HG03175 (cell line): ENCODE results near the gene CPLX3.

Experiments
- ATAC-seq: cut with Tn5 transposase; IDR thresholded peaks from one replicate; pipeline ENCODE4 v1.9.1; 2021; ENCODE audit warnings: mild to moderate bottlenecking, moderate library complexity; ENCODE audit not compliant: unreplicated experiment

CPLX3 gene

DNA sequence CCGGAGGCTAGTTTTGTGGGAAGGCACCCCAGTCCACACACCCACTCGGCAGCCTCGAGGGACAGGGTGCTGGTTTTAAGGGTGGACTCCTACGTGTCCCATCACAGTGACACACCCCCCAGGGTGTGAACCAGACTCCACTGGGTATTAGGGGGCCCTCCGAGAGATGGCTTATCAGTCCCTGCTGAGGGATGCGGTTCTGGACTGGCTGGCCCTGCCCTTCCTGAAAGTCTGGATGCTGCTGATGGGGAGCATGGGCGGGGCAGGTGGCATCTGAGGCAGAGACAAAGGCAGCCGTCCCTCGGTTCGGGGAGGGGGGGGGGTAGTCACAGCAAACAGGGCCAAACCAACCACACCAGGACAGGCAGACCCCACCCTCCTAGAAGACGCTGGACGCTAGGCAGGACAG is 17.5 kb downstream of the CPLX3 start:
- ATAC-seq = no peak

DNA sequence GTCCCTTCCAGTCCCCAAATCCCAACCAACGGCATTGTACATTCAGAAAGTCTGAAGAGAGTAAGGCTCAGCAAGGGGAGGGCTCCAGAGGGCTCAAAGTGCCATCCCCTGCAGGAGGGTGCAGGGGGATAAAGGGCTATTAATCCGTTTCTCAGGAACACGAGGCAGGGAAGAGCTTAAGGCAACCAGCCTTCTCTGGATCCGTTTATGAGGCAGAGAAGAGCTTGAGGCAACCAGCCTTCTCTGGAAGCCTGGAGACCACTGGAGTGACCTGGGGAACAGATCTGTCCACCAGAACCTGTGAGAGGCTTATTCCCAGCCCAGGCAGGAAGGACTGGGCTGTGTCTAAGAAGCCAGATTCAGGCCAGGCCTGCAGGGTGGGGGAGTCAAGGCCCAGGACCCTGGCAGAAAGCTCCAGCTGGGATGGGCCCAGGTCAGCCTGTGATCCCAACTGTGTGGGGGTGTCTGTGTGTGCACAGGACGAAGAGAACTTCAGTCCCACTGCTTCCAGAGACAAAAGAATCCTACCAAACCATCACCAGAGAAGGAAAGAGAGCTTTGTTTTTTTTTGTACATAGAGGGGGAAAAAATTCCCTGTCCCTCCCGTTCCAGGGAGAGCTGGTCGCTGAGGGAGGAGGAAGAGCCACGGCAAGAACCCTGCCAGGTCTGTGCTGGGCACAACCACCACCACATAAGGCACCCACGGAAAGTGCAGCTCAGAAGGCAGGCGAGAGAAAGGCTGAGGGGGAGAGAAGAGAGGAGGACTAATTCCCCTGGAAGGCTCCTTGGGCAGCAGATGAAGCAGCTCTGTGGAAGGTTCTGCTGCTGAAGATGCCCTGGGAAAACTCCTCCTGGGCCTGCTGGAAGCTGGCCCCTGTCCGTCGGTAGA is 18.1 kb downstream of the CPLX3 start:
- no peak for ATAC-seq

DNA sequence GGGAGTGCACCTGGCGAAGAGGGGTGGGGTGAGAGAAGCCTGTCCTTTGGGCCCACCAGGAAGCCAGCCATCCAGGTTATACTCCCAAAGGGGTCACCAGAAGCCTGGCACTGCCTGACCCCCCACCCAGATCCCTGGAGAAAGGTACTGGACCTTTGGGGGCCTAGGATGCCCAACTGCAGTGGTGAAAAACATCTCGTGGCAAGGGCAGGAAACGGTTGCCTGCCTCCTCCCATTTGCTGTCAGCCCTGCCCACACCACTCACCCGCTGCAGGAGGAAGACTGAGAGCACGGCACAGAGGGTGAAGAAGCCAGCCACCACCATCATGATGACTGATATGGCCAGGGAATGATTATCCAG is 18.8 kb downstream of the CPLX3 start:
- no peak for ATAC-seq

DNA sequence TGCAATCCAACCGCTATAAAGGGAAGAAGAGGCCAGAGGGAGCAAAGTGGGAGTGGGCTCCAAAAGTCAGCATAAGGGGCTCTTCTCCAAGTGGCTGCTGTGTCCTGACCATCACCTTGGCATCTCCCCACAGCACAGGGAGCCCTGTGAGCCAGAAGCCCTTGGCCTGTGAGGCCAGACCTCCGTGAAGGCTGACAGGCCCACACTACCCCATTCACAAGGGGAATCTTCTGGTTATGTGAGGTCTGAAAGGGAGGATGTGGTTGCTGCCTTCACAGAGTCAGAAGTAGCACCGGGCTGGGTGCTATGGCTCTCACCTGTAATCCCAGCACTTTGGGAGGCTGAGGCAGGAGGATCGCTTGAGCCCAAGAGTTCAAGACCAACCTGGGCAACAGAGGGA is 19.2 kb downstream of the CPLX3 start:
- no peak for ATAC-seq

DNA sequence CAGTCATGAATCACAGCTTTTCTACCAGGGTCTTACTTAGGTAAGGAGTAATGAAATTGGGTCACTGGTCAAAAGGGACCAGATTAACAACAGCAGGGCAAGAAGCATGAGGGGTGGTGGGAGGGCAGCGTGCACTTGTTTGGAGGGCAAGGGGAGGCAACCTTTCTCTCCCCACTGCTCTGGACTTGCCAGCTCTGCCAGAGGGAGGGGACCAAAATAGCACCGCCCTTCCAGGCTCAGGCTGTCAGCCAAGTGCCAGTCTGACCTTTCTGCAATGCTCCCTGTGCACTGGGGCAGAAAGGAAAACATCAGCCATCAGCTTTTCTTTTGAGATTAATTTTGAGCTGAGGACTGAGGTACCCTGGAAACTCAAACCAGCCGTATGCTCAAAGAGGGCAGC is 21.0 kb downstream of the CPLX3 start:
- ATAC-seq = no peak

DNA sequence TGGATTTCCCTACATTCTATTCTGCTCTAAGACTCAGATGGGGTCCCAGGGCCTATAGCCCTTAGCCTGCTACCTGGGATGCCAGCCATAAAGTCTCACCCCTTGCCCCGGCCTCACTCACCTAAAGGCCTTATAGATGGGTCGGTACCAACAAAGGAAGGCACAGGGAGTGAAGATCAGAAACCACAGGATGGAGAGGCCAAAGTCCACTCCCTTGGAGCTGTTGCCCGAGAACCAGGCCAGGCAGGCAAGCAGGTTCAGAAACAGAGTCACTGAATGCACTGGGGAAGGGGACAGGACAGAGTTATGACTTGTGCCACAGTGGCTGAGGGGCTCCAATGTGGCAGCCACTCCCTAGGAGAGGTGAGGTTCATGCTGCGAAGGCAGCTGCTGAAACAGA is 24.0 kb downstream of the CPLX3 start:
- no peak for ATAC-seq

DNA sequence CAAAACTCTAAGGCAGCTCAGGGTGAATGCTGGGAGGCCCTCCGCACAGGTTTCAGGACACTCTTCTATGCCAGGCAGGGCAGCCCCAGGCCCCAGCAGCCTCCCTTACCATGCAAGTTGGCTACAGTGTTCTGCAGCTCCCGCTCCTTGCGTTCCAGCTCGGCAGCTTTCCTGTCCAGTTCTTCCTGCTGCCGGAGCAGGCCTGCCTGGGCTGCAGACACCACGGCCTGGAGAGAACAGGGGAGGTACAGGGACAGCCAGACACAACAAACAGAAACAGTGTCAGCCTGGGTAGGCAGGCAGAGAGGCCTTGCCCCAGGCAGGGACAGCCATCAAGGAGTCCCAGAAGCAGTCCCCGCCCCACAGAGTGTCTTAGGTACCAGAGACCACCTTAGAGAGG is 25.5 kb downstream of the CPLX3 start:
- ATAC-seq = no peak

DNA sequence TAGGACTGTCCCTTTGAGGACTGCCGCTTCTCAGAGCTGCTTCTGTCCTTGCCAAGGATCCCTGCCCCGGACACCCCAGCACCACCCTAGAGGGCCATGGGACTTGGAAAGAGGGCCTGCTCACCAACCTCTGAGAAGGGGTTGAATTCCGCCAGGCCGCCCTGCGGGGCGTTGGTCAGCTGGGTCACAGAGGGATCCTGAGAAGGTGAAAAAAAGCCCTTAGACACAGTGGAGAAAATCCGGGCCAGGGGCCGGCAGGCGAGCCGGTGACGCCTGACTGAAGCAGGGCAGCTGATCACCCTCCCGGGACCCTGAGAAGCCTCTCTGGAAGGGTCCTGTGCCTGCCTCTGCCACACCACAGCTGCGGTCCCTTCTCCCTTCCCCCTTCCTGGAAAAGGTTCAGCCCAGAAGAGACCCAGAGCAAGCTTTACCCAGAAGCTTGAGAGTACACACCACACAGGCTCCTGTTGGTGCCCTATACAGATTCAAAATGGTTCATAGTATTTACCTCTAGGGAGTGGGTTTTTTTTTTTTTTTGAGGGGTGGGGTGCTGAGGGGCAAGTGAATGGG is 28.1 kb downstream of the CPLX3 start:
- no peak for ATAC-seq

DNA sequence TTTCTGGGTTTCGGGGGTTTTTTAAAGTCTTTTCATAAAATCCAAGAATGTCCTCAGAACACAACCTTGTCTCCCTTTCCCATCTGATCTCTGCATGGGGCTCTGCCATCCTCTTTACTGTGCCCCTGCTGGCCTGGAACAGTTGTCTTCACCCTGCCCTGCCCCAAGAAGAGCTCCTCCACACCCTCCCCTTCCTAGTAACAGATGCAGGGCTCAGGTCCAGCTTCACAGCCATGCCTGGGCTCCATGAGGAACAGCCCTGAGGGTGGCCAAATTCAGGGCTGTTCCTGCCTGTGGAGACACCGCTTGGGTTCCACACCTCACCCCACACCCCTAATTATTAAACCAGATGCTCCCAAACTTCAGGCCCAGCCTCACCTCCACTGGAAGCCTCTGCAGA is 29.4 kb downstream of the CPLX3 start:
- no peak for ATAC-seq

DNA sequence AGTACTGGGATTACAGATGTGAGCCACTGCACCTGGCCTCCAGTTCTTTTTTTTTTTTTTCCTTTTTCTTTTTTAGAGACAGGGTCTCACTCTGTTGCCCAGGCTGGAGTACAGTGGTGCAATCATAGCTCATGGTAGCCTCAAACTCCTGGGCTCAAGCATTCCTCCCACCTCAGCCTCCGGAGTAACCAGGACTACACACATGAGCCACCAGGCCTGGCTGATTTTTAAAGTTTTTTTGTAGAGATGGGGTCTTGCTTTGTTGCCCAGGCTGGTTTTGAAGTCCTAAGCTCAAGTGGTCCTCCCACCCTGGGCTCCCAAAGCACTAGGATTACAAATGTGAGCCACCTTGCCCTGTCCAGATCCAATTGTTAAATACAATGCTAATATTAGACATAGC is 30.1 kb downstream of the CPLX3 start:
- ATAC-seq = no peak

DNA sequence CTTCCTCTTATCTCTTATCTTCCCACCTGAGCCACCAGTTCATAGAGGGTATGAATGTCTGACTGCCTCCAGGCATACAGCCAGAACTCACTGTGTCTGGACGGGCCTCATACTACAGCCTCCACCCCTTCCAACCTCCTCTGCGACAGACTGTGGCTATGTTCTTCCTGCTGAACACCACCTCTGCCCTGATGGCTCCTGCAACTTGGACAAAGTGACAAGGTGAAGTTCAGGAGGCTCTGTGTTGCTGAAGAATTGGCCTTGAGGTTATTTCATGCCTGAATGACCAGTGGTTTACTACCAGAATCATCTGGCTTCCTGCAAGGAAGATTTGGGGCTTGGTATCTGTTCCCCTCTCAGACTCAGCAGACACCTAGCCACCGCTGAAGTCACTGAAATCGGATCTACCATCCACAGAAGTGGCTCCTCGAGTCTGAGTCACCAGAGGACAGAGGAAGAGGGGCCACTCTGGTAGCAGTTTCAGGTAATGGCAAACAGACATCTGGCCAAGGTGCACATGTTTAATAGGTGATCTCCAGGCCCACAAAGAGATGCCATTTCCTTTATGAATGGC is 30.7 kb downstream of the CPLX3 start:
- ATAC-seq = peak; percentile 82

DNA sequence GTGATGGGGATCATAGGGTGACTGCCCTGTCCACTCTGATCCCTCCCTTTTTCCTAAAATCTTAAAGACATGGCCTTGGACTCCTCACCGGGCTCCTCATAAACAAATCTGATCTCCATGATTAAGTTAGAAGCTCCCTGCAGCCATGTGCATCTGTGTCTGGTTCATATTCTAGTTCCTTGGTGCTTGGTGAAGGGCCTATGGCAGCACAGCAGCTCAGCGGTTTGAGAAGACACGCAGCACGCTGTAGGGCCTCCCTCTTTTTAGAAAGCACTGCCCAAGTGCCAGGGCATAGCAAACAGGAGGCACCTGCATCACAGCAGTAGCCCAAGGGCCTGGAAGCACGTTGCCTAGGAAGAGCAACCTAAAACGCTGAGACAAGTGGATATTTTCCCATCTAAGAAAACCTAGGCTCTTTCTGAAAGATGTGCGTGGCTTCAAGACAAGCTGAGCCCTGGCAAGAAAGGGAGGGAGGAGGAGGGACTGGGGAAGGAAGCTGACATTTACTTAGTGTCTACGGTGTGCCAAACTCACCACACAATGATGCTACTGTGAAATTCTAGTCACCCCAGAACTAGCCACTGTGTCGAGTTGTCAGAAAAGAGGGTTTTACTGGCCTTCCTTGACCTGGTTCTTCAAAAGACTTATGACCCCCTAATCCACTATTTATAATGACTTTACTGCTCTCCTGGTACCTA is 31.4 kb downstream of the CPLX3 start:
- peak; percentile 33 for ATAC-seq

DNA sequence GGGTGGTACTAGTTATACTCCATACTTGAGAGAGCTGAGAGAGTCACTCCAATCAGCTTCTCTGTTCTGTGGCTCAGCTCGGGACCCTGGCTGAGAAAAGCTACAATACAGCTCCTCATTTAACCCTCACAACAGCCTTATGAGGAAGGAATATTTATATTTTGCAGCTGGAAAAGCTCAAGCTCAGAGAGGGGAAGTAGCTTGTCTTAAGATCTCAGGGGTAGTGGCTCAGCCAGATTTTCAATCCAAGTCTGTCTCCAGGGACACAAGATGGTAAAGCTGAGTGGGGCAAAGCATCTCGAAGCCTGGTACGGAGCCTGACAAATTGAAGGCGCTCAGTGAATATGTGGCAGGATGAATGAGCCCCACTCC is 31.9 kb downstream of the CPLX3 start:
- no peak for ATAC-seq

DNA sequence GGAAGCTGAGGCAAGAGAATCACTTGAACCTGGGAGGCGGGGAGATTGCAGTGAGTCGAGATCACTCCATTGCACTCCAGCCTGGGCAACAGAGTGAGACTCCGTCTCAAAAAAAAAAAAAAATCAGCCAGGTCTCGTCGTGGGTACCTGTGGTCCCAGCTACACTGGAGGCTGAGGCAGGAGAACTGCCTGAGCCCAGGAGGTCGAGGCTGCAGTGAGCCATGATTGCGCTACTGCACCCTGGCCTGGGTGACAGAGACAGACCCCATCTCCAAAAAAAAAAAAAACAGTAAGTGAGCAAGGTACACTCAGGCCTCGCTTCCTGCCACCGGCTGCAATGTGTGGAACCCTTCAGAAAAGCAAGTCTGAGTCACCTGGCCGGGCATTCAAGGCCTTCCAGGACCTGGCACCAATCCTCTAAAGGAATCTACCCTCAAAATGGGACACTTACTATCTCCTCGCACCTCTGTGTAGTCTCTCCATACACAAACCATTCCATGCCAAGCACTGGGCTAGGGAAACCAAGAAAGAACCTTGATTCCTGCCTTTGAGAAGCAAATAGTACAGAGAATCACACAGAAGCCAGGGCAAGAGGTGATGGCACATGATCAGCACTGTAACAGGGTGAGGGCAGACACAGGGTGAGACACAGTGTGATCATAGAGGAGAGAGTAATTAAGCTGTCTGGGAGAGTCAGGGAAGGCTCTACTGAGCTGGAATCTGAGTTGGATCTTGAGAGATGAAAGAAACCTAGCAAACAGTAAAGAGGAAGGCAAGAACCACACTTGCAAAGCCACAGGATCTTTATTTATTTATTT is 37.0 kb downstream of the CPLX3 start:
- ATAC-seq = no peak

DNA sequence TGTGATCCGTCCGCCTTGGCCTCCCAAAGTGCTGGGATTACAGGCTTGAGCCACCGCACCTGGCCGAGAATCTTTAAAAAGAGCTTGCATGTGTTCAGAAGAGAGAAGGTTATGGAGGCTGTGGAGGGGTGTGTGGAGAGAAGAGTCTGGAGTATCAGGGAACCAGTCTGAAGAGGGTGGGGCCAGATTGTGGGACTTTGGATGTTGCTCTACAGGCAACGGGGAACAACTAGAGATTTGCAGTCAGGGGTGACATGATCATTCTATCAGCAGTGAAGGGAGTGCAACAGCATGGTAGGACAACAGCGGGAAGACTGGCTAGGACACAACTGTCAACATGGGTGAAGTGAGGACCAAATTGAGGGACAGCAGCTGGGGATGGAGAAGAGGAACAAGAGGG is 37.9 kb downstream of the CPLX3 start:
- ATAC-seq = no peak

DNA sequence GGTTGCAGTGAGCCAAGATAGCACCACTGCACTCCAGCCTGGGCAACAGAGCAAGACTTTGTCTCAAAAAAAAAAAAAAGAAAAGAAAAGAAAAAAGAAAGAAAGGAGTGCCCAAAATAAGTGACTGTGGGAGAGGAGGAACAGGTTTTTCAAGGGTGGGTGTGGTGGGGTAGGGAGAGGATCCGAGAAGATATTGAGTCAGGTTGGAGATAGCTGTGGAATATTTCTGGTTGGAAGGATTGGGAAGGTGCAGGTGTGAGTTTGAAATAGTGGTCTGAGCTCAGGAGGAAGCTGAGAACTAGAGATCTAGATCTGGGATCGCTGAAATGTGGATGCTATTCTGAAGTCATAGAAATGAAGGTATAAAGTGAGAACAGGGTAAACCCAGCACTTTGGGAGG is 38.9 kb downstream of the CPLX3 start:
- ATAC-seq = no peak

DNA sequence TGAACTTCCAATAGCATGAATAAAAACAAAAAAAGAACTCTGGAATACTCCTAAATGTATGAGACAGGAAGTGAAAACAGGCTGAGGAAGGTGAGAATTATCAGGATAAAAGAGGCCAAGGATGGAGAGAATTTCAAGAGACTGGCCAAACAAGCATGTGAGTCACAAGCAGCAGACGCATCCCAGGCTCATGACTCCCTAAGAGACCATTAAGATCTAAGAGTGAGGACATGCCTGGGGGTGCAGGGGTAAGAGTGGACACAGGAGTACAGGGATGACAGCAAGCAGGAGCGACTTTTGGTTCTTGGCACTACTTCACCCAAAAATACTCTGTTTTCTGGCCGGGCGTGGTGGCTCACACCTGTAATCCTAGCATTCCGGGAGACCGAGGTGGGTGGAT is 39.7 kb downstream of the CPLX3 start:
- no peak for ATAC-seq

DNA sequence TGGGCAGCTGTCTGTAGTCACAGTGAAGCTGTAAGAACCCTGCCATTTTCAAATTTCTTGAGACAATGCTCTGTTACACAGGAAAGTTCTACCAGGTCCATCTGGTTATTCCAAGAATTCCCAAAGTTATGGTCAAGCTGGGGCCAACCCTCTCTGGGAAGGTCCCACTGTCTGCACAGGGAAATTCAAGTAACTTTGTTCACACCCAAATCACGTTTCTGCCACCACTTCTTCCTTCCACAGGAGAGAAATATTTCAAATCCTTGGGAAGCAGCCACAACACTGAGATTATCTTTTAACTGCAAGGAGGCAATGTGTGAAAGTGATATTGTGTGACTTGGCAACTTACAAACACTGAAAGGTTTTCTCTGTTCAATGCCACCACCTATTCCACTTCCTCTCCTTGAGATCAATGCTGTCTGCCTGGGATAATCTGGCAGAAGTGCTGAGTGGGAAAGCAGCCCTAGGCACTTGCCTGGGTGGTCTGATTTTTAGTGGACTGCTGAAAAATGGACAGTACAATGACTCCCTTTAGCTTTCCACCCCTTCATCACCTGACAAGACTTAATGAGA is 41.1 kb downstream of the CPLX3 start:
- ATAC-seq = no peak

DNA sequence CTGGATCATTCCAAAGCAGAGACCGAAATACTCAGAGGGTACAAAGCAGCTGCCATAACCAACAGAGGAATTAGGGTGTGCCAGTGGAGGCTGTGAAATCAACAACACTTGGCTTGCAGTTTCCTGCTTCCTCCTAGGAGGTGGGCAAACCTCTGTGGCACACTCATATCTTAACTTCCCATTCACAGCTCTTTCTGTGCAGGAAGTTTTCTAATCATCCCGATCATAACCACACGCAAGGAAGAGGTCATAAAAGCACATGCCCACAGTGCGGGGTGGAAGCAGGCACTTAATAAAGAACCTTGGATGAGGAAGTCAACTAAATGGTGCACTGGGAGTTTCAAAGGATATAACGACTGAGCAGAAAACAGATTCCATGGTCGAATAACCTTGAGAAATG is 41.6 kb downstream of the CPLX3 start:
- ATAC-seq = no peak

DNA sequence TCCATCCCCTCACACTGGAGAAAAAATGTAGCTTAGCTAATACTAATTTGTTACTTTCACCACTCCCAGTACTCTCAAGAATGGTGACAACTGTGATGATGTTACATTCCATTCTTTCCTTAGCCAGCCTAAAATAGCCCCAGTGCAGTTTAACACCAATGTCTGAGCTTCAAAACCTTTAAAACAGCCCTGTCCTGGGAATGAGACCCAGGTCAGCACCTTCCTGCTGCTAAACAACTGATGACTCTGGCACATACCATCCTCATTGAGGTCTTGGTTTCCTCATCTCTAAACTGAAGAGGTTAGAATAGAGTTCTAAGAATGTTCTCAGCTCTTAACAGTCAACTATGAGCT is 42.9 kb downstream of the CPLX3 start:
- no peak for ATAC-seq
